GM21367 (cell line): ENCODE results near the gene TRIM6.
"Not testable (repeated sequence)": the region's sequence is repeated elsewhere in the genome, so short reads cannot be mapped to it uniquely, and the experiment has no call there.

ENCODE experiments used
- ATAC-seq: cut with Tn5 transposase; IDR thresholded peaks from one replicate; pipeline ENCODE4 v1.9.1; 2021; ENCODE audit not compliant: unreplicated experiment

Gene TRIM6

GRCh38 chr11:5603326-5603725, 6.9 kb downstream of the TRIM6 start:
- no peak for ATAC-seq

GRCh38 chr11:5604896-5605295, 8.5 kb downstream of the TRIM6 start:
- ATAC-seq: no peak

GRCh38 chr11:5605849-5606248, 9.4 kb downstream of the TRIM6 start:
- no peak for ATAC-seq

- no peak for ATAC-seq
These were observed 12.4 kb downstream of the TRIM6 start for GRCh38 chr11:5608808-5609207.

GRCh38 chr11:5610446-5610845, 14.0 kb downstream of the TRIM6 start:
- no peak for ATAC-seq

GRCh38 chr11:5611627-5612026, 15.2 kb downstream of the TRIM6 start:
- peak; percentile 65 for ATAC-seq

GRCh38 chr11:5618807-5619206, 22.4 kb downstream of the TRIM6 start:
- no peak for ATAC-seq

GRCh38 chr11:5620651-5621521, 24.4 kb downstream of the TRIM6 start:
- no peak for ATAC-seq

GRCh38 chr11:5621580-5621979, 25.1 kb downstream of the TRIM6 start:
- ATAC-seq: no peak

GRCh38 chr11:5622802-5623201, 26.4 kb downstream of the TRIM6 start:
- ATAC-seq: no peak

GRCh38 chr11:5624489-5625279, 28.2 kb downstream of the TRIM6 start, which contains the start of gene TRIM34:
TRIM34 (plus strand) TSS chr11:5625001; CDS start chr11:5632332, 7,331 bp downstream.
- ATAC-seq: peak; percentile 97

GRCh38 chr11:5625281-5625680, 28.8 kb downstream of the TRIM6 start:
- no peak for ATAC-seq

- ATAC-seq: no peak
These were observed 29.8 kb downstream of the TRIM6 start for GRCh38 chr11:5626196-5626595.

- peak; percentile 18 for ATAC-seq
These were observed 35.0 kb downstream of the TRIM6 start for GRCh38 chr11:5631417-5631816.

- peak; percentile 92 for ATAC-seq
These were observed 35.7 kb downstream of the TRIM6 start for GRCh38 chr11:5631969-5632635.

GRCh38 chr11:5639953-5640352, 43.5 kb downstream of the TRIM6 start:
- ATAC-seq: no peak

GRCh38 chr11:5643585-5643984, 47.1 kb downstream of the TRIM6 start:
- ATAC-seq: no peak

- no peak for ATAC-seq
These were observed 49.7 kb downstream of the TRIM6 start for GRCh38 chr11:5646139-5646538.

- ATAC-seq: no peak
These were observed 59.0 kb downstream of the TRIM6 start for GRCh38 chr11:5655474-5655873.

- ATAC-seq: not testable (repeated sequence)
These were observed 60.5 kb downstream of the TRIM6 start for GRCh38 chr11:5656956-5657355.

GRCh38 chr11:5658318-5658717, 61.9 kb downstream of the TRIM6 start:
- ATAC-seq: no peak
